ENCODE data around the gene MON1A.
"Not testable (repeated sequence)": the region's sequence is repeated elsewhere in the genome, so short reads cannot be mapped to it uniquely, and the experiment has no call there.

MON1A gene

GRCh38 chr3:49917806-49918590 is 11.6 kb downstream of the MON1A start:
- DNase-seq = not testable (repeated sequence)

DNA sequence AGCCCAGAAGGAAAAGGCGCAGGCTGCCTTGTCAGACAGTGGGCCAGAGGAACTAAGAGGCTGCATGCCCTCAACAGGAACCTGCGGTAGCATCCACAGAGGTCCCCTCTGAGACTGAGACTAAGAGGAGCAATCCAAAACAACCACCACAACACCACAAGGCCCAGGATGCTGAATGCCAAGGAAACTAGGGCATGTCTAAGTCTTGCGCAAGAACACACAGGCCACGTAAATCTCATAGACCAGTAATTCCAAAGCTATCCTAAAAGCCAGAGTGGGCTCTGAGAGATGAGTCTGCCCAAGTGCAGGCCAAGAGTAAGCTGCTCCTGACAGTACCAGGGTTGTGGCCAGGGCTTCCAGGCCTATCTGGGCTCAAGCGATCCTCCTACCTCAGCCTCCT is 12.9 kb downstream of the MON1A start:
- DNase-seq = no peak

- DNase-seq = no peak
These were observed 14.7 kb downstream of the MON1A start for GRCh38 chr3:49914906-49915305.

- no peak for DNase-seq
These were observed 16.7 kb downstream of the MON1A start for GRCh38 chr3:49912881-49913281.

- DNase-seq = no peak
These were observed 18.0 kb downstream of the MON1A start for GRCh38 chr3:49911611-49912010.

GRCh38 chr3:49911124-49911420 is 18.5 kb downstream of the MON1A start:
- DNase-seq = no peak

DNA sequence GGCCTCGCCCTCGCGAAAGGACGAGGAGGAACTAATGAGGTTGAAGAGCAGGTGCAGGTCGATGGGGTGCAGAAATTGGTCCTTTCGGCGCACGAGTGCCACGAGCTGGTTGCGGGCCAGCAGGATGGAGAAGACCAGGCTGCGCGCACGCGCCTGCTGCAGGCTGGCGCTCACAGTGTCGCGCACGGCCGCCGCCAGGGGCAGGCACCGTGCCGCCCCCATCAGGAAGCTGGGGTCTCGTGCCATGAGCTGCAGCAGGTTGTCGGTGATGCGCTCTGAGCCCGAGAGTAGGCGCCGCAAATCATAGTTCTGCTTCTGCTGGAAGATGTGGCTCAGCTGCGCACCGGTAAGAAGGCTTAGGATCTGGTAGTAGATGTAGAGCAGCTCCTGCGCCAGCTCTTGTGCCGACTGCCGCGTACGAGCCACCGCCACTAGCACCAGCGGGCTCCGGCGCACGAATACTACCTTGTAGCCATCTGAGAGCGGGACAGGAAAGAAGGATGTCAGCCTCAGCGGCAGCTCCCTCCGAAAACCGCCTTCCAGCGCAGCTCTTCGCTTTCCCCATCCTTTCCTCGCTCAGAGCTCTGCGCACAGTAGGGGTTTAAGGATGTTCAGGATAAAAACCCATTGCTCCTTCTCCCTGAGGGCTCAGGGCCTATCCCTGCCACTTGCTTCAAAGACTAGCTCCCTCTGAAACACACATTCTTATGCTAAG is 19.0 kb downstream of the MON1A start:
- DNase-seq = peak; percentile 66

DNA sequence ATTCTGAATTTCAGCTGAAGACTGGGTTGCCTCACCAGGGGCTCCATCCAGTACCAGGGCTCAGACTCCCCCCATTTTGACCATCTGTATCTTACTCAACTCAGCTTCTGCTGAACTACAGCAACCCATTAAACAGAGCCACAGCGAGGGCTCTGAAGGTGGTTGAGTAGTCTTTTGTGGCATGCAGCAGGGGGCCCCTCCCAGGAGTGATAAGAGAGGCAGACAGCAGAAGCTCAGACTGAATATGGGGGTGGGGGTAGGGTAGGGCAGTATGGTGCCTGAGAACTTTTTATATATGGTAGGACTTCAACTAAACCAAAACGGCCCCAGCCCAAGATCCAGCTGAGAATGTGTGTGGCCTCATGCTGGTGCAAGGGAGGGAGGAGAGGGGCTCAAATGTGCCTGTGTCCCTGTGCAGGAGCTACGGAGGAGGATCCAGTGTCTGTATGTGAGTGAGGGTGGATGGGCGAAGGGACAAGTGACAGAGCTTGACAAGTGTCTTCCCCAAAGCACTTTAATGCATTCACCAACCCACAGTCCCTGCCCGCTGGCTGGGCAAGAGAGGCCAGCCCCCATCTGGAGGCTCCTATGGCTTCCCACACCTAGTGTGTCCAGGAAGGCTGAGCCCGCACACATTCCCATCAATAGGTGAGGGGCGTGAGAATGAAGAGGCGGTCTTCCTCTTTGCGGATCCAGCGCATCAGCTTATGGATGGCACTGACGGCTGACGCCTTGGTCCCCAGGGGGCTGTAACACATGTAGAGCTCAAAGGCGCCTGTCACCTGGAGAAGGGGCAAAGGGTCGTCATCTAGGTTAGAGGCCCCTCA is 21.0 kb downstream of the MON1A start:
- no peak for DNase-seq

DNA sequence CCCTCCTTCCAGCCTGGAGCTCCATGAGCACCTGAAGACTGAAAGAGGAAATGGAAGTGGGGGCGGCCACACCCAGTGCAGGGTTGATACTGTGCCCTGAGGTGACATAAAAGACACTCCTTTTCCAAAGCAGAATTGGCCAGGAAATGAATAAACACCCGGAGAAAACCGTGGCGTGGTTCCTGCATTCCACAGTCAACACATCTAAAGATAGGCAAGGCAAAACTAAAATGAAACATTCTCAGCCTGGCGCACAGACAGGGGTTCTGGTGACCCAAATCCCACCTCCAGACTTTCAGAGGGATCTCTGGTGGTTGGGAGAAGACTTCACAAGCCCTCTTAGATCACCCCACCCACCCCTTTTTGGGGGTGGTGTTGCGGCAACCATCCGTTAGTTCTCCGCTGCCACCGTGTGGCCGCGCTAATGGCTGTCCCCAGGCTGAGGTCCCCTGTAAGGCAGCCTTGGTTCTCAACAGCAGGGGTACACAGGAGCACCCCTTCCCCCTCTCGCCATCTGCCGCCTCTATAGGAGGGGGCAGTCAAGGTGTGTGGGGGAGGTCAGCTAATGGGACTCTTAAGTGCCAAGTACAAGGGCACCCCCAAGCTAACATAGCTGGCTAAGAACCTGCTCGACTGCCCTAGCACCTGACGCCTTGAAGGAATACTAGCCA is 23.4 kb downstream of the MON1A start:
- peak; percentile 59 for DNase-seq

DNA sequence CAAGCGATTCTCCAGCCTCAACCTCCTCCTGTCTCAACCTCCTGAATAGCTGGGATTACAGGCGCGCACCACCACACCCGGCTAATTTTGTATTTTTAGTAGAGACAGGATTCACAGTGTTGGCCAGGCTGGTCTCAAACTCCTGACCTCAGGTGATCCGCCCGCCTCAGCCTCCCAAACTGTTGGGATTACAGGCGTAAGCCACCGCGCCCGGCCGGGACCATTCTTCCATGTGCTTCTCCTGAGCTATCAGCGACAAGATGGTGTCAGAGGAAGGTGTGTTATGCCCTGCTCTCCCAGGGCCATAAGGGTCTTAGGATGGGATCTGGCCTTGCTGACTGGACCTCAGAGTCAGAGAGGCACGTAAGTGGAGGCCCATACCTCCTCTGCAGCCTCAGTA is 25.2 kb downstream of the MON1A start:
- DNase-seq = not testable (repeated sequence)

DNA sequence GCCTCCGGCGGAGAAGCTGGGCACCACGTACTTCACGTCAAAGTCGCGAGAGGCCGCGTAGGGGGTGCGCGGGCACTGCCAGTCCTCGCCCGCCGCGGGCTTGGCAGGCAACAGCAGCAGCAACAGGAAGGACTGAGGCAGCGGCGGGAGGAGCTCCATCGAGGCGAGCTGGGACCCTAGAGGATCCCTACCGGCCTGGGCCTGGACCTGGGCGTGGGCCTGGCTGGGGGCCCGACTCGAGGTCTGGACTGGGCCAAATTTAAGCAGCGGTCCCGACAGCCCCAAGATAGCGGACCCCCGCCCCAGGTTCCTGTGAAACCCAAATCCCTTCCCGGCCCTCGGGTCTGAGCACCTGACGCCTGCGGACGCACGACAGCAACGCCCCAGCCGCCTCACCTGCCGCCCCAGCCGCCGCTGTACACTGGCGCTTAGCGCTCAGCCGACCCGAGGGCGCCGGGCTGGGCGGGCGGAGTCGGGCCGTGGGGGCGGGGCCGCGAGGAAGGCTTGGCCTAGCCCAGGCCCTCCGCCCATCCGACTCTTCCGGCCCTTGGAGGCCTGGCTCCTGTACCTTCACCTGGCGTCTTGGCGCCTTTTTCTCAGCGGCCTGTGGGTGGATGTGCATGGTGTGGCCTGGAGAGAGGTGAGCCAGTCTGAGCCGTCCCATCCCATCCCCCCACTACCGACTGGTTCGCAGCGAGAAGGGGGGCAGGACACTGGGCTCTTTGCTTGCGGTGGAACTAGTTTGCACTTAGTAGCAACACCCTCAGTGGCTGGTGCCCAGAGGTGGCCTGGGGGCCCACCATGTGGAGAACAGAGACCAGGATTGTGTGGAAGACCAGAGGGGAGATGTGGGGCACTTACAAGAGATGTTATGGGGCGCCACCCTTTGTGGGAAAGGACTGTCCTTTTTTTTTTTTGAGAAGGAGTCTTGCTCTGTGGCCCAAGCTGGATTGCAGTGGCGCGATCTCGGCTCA is 25.9 kb downstream of the MON1A start, which contains the start of gene MST1R:
Gene MST1R (minus strand): TSS at position 423 of the 974 bp plus-strand sequence. CDS start 264 bp downstream, at position 159.
- DNase-seq = peak; percentile 64

- DNase-seq = no peak
These were observed 26.9 kb downstream of the MON1A start for GRCh38 chr3:49902511-49903345.

DNA sequence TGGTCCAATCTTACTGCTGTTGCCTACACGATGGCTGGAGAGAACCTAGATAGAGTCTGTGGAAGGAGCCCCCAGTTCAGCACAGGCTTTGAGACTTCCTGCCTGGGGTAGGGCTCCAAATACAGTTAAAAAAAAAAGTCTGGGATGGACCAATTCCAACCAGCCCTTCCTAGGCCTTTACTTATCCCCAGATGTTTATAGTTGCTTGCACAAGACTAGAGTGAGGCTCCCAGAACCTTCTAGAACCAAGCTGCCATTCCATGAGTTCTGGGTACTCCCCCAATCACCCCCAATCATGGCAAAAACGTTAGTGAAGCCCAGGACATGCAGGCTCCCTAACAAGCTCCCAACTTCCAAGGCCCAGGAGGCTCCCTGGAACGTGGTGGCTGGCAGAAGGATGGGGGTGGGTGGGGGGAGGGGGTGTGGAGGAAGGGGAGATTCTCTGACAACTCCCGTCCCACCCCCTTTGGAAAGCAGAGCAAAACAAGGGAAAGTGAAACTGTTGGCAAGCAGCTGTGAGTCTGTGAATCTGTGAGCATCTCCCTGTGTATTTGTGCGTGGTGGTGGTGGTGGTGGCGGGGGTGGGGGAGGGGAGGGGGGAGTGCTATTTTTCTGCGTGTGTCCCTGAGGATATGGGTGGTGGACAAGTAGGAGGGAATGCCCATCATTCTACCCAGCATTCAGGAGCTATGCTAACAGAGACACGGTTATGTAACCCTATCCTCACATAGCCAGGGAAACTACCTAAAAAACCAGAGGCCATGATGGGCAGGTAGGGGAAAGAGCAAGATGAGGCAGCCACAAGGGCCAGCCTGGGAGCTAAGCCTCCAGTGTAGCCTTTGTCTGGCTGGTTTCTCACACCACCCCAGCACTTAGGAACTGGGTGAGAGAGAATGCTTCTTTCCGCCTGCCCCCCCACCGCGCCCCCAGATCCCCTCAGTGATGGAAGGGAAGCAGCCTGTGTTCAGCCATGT is 28.0 kb downstream of the MON1A start:
- no peak for DNase-seq

DNA sequence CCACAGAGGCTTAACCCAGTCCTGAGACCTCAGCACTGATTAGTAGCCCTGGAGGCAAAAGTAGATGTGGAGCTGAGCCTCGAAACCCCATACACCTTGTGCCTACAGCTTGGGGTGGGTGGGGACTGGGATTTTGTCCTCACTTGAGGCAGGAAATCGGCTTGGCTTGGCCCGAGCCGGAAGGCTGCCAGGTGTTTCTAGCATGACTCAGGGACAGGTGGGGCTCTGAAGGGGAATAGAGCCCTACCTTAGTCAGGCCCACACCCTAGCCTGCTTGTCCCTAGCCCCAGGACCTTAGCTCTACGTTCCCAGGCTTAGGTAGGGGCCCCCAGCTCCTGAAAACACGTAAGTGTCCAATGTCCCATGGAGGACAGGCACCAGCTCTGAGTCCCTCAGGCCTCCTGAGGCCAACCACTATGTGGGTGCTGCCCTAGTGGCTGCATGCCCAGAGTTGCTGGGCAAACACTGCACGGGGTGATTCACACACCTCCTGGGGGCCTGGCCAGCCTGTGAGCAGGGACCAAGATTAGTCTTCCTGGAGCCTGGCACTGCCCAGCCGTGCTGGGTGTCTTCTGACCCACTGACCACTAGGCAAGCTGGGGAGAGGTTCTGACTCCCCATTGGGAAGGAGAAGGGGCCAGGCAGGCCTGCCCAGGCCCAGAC is 29.0 kb downstream of the MON1A start:
- DNase-seq = no peak

GRCh38 chr3:49899815-49900214 is 29.8 kb downstream of the MON1A start:
- DNase-seq = no peak

DNA sequence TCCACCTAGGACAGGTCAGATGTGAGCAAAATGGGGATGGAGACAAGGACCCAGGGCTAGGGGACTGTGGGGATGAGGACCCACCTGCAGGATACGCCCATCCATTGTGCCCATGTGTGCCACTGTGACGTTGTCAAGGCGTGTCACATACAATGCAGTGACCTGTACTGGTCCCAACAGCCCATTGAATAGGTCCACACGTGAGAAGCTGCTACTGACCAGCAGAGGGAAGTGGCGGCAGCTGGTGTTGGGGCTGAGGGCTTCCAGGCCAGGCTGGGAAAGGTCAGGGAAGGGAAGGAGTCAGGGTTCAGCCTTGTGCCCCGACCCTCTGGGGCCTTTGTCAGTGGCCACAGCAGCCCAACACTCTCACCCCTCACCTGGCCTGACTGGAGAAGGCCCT is 30.6 kb downstream of the MON1A start:
- DNase-seq = no peak

DNA sequence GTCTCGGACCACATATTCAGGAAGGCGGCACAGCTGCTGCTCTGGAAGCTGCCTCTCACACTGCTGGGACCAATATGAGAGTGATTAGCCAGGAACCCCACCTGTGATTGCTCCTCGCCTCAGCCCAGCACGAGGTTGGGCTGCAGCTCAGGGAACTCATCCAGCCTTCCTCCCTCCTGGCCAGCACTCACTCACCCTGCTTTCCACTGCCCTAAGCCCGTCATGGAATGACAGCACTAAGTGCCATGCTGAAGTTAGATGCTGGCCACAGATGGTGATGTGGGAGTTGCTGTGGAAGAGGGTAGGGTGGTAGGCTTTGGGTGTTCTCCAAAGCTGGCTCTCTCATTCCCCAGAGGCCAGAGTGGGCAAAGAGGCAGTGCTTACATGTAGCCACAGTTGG is 33.3 kb downstream of the MON1A start:
- DNase-seq = no peak

GRCh38 chr3:49895791-49896190 is 33.8 kb downstream of the MON1A start:
- no peak for DNase-seq

GRCh38 chr3:49889296-49889695 is 40.3 kb downstream of the MON1A start:
- DNase-seq = no peak

Measured in retina (tissue), 1 donor.